ENCODE results near the gene OTOF.

Gene OTOF

GRCh38 chr2:26477911-26478253 lies at the start of gene OTOF:
Gene OTOF, minus strand, starts transcription at chr2:26478124.
- H3K27ac ChIP-seq: no peak within 1 kb of the TSS
- no peak for TF ChIP-seq CTCF (IDR thresholded peaks at IDR 0.05)
- no peak within 1 kb of the TSS for H3K4me3 ChIP-seq
- DNase-seq (ENCODE audit: low spot score): no peak

GRCh38 chr2:26526589-26526988 lies 48.7 kb upstream of the OTOF start:
- Histone ChIP-seq H3K27ac (no peak overlapping the region), H3K4me3 (no peak overlapping the region)
- no peak for TF ChIP-seq CTCF (IDR thresholded peaks at IDR 0.05)
- no peak for DNase-seq (ENCODE audit: low spot score)

- no peak for DNase-seq (ENCODE audit: low spot score)
- H3K4me3 ChIP-seq: no peak overlapping the region
- H3K27ac ChIP-seq: no peak overlapping the region
- TF ChIP-seq CTCF (IDR thresholded peaks at IDR 0.05): no peak
These were observed 48.2 kb upstream of the OTOF start for GRCh38 chr2:26526105-26526504.

GRCh38 chr2:26523750-26524149 lies 45.8 kb upstream of the OTOF start:
- DNase-seq (ENCODE audit: low spot score): no peak
- Histone ChIP-seq H3K27ac (no peak overlapping the region), H3K4me3 (no peak overlapping the region)
- TF ChIP-seq CTCF (IDR thresholded peaks at IDR 0.05): no peak

GRCh38 chr2:26522751-26523171 lies 44.8 kb upstream of the OTOF start:
- H3K4me3 ChIP-seq: no peak overlapping the region
- no peak for DNase-seq (ENCODE audit: low spot score)
- H3K27ac ChIP-seq: no peak overlapping the region
- TF ChIP-seq CTCF (IDR thresholded peaks at IDR 0.05): no peak

- no peak for DNase-seq (ENCODE audit: low spot score)
- H3K4me3 ChIP-seq: no peak overlapping the region
- H3K27ac ChIP-seq: no peak overlapping the region
- TF ChIP-seq CTCF (IDR thresholded peaks at IDR 0.05): no peak
These were observed 44.4 kb upstream of the OTOF start for GRCh38 chr2:26522325-26522724.

GRCh38 chr2:26521913-26522180 lies 43.9 kb upstream of the OTOF start:
- no peak overlapping the region for H3K27ac ChIP-seq
- no peak for DNase-seq (ENCODE audit: low spot score)
- no peak for TF ChIP-seq CTCF (IDR thresholded peaks at IDR 0.05)

More at GRCh38 chr2:26521913-26522180, 43.9 kb upstream of the OTOF start:
- H3K4me3 ChIP-seq: no peak overlapping the region

Measured in coronary artery (tissue), 2 donors.